SU-DHL-6 (cell line): Measurements from ENCODE around the gene TPSB2.

Source experiments
- CTCF ChIP-seq: fragments of 200-600 bp; sonication (generic); IDR thresholded peaks from one replicate; pipeline ENCODE4 v1.5.1; 2017; ENCODE audit warnings: antibody characterized with exemption, mild to moderate bottlenecking, low read length, moderate library complexity; ENCODE audit not compliant: insufficient read depth, poor library complexity, severe bottlenecking
- EZH2phosphoT487 ChIP-seq: fragments of 200-600 bp; sonication (generic), shearing (Covaris generic); conservative IDR thresholded peaks from 2 replicates; pipeline ENCODE4 v1.6.1; 2018; ENCODE audit warnings: mild to moderate bottlenecking, antibody characterized with exemption, low read length, moderate library complexity, mixed read lengths

- TF ChIP-seq CTCF (no peak), EZH2phosphoT487 (no peak)
Measured at GRCh38 chr16:1258906-1259759, 29.1 kb upstream of the TPSB2 start.
